DOHH2 (cell line): ENCODE data around the gene CPT2.

Source experiments
- H3F3A ChIP-seq: fragments of 200-600 bp; sonication (generic), shearing (Covaris generic); 2 replicates; pipeline ENCODE4 v1.6.0; 2016; ENCODE audit warnings: antibody characterized with exemption, mild to moderate bottlenecking; ENCODE audit not compliant: control insufficient read depth, insufficient read depth
- H3K27ac ChIP-seq: fragments of 200-600 bp; sonication (generic); 2 replicates; pipeline ENCODE4 v1.5.1; 2014; ENCODE audit warnings: low read depth, mild to moderate bottlenecking, low read length, moderate library complexity
- H3K27me3 ChIP-seq: fragments of 200-600 bp; sonication (generic); 2 replicates; pipeline ENCODE4 v1.6.1; 2014; ENCODE audit warnings: mild to moderate bottlenecking, low read length, mixed read lengths; ENCODE audit not compliant: control insufficient read depth
- H3K36me3 ChIP-seq: fragments of 200-600 bp; sonication (generic); 2 replicates; pipeline ENCODE4 v1.6.1; 2014; ENCODE audit warnings: mild to moderate bottlenecking, low read length, moderate library complexity, mixed read lengths; ENCODE audit not compliant: control insufficient read depth
- H3K4me1 ChIP-seq: fragments of 200-600 bp; sonication (generic); 2 replicates; pipeline ENCODE4 v1.6.1; 2014; ENCODE audit warnings: mild to moderate bottlenecking, low read length, mixed read lengths; ENCODE audit not compliant: control insufficient read depth
- H3K4me2 ChIP-seq: fragments of 200-600 bp; sonication (generic); 2 replicates; pipeline ENCODE4 v1.6.0; 2014; ENCODE audit warnings: mild to moderate bottlenecking, low read length, moderate library complexity
- H3K4me3 ChIP-seq: fragments of 200-600 bp; sonication (generic); 2 replicates; pipeline ENCODE4 v1.5.1; 2014; ENCODE audit warnings: mild to moderate bottlenecking, low read length, mixed read lengths
- H3K79me2 ChIP-seq: fragments of 200-600 bp; sonication (generic); 2 replicates; pipeline ENCODE4 v1.6.1; 2014; ENCODE audit warnings: mild to moderate bottlenecking, low read length, mixed read lengths; ENCODE audit not compliant: control insufficient read depth
- H3K9me2 ChIP-seq: fragments of 200-600 bp; sonication (generic); replicated peaks from 2 replicates; pipeline ENCODE4 v1.6.1; 2014; ENCODE audit warnings: mild to moderate bottlenecking, low read length, mixed read lengths; ENCODE audit not compliant: control insufficient read depth
- H3K9me3 ChIP-seq: fragments of 200-600 bp; sonication (generic); 2 replicates; pipeline ENCODE4 v1.6.1; 2014; ENCODE audit warnings: antibody characterized with exemption, low read length, mixed read lengths; ENCODE audit not compliant: control insufficient read depth, insufficient read depth
- H4K20me1 ChIP-seq: fragments of 200-600 bp; sonication (generic); 2 replicates; pipeline ENCODE4 v1.6.0; 2014; ENCODE audit warnings: low read depth, mild to moderate bottlenecking, antibody characterized with exemption, low read length, moderate library complexity; ENCODE audit not compliant: control insufficient read depth, insufficient read depth
- EZH2phosphoT487 ChIP-seq: fragments of 200-600 bp; sonication (generic); IDR thresholded peaks from 2 replicates; pipeline ENCODE4 v1.6.1; 2017; ENCODE audit warnings: borderline replicate concordance, mild to moderate bottlenecking, antibody characterized with exemption, low read length, moderate library complexity, mixed read lengths
- TF ChIP-seq, protein P1 (sequence below): fragments of 200-600 bp; sonication (generic); IDR thresholded peaks from one replicate; pipeline ENCODE4 v1.5.1; 2014; ENCODE audit warnings: antibody characterized with exemption, mild to moderate bottlenecking, low read depth, low read length; ENCODE audit not compliant: poor library complexity, severe bottlenecking

CPT2 gene

GRCh38 chr1:53153752-53154151 lies 42.9 kb upstream of the CPT2 start:
- no peaks in the 10 kb centered on the region for H3K4me1 ChIP-seq
- H3K4me3 ChIP-seq = no peak overlapping the region
- TF ChIP-seq EZH2phosphoT487 = no peak
- TF ChIP-seq, protein P1, sequence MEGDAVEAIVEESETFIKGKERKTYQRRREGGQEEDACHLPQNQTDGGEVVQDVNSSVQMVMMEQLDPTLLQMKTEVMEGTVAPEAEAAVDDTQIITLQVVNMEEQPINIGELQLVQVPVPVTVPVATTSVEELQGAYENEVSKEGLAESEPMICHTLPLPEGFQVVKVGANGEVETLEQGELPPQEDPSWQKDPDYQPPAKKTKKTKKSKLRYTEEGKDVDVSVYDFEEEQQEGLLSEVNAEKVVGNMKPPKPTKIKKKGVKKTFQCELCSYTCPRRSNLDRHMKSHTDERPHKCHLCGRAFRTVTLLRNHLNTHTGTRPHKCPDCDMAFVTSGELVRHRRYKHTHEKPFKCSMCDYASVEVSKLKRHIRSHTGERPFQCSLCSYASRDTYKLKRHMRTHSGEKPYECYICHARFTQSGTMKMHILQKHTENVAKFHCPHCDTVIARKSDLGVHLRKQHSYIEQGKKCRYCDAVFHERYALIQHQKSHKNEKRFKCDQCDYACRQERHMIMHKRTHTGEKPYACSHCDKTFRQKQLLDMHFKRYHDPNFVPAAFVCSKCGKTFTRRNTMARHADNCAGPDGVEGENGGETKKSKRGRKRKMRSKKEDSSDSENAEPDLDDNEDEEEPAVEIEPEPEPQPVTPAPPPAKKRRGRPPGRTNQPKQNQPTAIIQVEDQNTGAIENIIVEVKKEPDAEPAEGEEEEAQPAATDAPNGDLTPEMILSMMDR = no peak
- H3K9me2 ChIP-seq = no peaks in the 10 kb centered on the region
- no peaks in the 10 kb centered on the region for H3K9me3 ChIP-seq
- no peaks in the 10 kb centered on the region for H3K36me3 ChIP-seq
- H4K20me1 ChIP-seq = no peaks in the 10 kb centered on the region
- H3K27me3 ChIP-seq = no peaks in the 10 kb centered on the region
- H3K4me2 ChIP-seq = no peak overlapping the region
- H3F3A ChIP-seq = no peaks in the 10 kb centered on the region
- no peaks in the 10 kb centered on the region for H3K79me2 ChIP-seq
- H3K27ac ChIP-seq = no peak overlapping the region

DNA sequence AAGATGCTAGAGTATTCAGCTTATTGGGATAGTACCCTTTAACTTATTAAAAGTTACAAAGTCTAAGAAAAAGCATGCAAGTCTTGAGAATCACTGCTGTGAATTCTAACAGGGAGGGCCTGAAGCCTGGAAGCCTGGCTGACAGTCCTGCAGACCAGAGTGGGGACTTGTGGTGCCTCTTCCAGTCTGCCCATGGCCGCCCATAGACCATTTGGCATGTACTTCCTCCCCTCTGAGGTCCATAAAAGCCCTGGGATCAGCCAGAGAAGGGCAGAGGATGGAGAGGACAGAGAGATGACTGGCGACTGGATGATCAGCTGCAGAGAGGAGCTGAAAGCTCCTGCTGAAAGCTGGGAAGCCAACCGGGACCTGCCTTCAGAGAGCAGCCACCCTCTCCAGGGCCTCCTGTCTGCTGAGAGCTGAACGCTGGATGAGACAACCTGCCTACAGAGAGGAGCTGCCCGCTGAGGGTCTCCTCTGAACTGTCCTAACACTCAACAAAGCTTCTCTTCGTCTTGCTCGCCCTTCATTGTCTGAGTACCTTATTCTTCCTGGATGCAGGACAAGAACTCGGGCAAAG lies 41.7 kb upstream of the CPT2 start:
- Histone ChIP-seq H3F3A (no peaks in the 10 kb centered on the region), H3K4me2 (no peak overlapping the region), H3K4me1 (no peaks in the 10 kb centered on the region), H3K9me3 (no peaks in the 10 kb centered on the region), H4K20me1 (no peaks in the 10 kb centered on the region), H3K9me2 (no peaks in the 10 kb centered on the region), H3K79me2 (no peaks in the 10 kb centered on the region), H3K27me3 (no peaks in the 10 kb centered on the region), H3K4me3 (no peak overlapping the region), H3K27ac (no peak overlapping the region), H3K36me3 (no peaks in the 10 kb centered on the region)
- TF ChIP-seq EZH2phosphoT487 = no peak
- TF ChIP-seq, protein P1 = no peak

DNA sequence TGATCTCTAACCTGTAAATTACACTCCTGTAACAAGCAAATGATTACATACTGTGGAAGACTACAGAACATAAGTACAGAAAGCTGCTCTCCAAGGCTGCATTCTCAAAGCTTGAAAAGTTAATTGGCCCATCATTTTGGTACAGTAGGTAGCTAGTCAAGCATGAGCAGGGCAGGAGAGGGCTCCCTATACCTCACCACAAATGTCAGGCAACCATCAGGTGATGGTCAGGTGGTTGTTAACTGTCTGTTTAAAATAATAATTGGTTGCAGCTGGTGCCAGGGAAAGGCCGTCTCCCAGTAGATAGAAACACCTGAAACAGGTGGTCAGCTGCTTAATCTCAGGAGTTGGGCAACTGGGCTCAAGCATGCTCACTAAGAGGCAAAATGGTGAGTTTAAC lies 41.1 kb upstream of the CPT2 start:
- H3K36me3 ChIP-seq = no peaks in the 10 kb centered on the region

DNA sequence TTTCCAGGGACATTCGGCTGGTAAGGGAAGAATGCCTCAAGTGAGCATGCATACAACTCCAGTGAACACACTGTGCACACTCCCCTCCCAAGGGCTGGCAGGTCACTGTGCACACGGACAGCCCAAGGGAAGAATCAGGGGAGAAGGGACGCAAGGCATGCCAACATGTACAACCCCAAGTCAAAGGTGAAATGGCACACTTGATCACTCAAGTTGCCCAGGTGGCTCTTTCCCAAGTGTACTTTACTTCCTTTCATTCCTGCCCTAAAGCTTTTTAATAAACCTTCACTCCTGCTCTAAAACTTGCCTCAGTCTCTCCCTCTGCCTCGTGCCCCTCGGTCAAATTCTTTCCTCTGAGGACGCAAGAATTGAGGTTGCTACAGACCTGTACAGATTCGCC lies 40.7 kb upstream of the CPT2 start:
- H3K9me2 ChIP-seq = no peaks in the 10 kb centered on the region
- no peak overlapping the region for H3K4me2 ChIP-seq
- H3K9me3 ChIP-seq = no peaks in the 10 kb centered on the region
- H3K4me1 ChIP-seq = no peaks in the 10 kb centered on the region
- H3K27me3 ChIP-seq = no peaks in the 10 kb centered on the region
- H3K79me2 ChIP-seq = no peaks in the 10 kb centered on the region
- H4K20me1 ChIP-seq = no peaks in the 10 kb centered on the region
- H3K4me3 ChIP-seq = no peak overlapping the region
- no peak overlapping the region for H3K27ac ChIP-seq
- no peaks in the 10 kb centered on the region for H3F3A ChIP-seq
- no peak for TF ChIP-seq EZH2phosphoT487
- TF ChIP-seq, protein P1 = no peak
- H3K36me3 ChIP-seq = no peaks in the 10 kb centered on the region

More for the DNA sequence above, 41.1 kb upstream of the CPT2 start:
- Histone ChIP-seq H3K27ac (no peak overlapping the region), H3F3A (no peaks in the 10 kb centered on the region), H4K20me1 (no peaks in the 10 kb centered on the region), H3K27me3 (no peaks in the 10 kb centered on the region), H3K4me1 (no peaks in the 10 kb centered on the region), H3K9me2 (no peaks in the 10 kb centered on the region), H3K4me3 (no peak overlapping the region), H3K4me2 (no peak overlapping the region), H3K79me2 (no peaks in the 10 kb centered on the region), H3K9me3 (no peaks in the 10 kb centered on the region)
- TF ChIP-seq EZH2phosphoT487 = no peak
